SK-N-MC (cell line): Measurements from ENCODE around the gene HOXD4.

Source experiments
- EZH2 ChIP-seq: fragments of 200-600 bp; sonication (generic); IDR thresholded peaks from one replicate; pipeline ENCODE4 v1.6.1; 2017; ENCODE audit warnings: antibody characterized with exemption
- POLR2AphosphoS5 ChIP-seq: IDR thresholded peaks from 2 replicates; pipeline ENCODE4 v1.6.1; 2012; ENCODE audit warnings: mild to moderate bottlenecking, low read depth, low read length, borderline replicate concordance

GRCh38 chr2:176164201-176164600, 12.9 kb downstream of the HOXD4 start:
- TF ChIP-seq POLR2AphosphoS5, result no peak
- TF ChIP-seq EZH2, result no peak
